Measurements from ENCODE around the gene SMAD1. TPM values are rescaled to one million over a fixed set of nuclear protein-coding genes. Genes with fewer than 3 reads are reported as not detected.
"Not testable (repeated sequence)": the region's sequence is repeated elsewhere in the genome, so short reads cannot be mapped to it uniquely, and the experiment has no call there.

Gene SMAD1
- total RNA-seq, 1 donor from 2014 or later = 12.5 TPM

DNA sequence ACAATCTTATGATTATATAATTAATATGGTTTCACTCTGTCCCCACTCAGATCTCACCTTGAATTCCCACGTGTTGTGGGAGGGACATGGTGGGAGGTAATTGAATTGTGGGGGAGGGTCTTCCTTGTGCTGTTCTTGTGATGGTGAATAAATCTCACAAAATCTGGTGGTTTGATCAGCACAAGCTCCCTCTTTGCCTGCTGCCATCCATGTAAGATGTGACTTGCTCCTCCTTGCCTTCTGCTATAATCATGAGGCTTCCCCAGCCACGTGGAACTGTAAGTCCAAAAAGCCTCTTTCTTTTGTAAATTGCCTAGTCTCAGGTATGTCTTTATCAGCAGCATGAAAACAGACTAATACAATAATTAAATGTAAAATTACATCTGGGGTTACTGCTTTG, 107.7 kb downstream of the SMAD1 start:
- intact Hi-C loops (cut with micrococcal nuclease); DNase-seq; ATAC-seq: not testable (repeated sequence)

GRCh38 chr4:145589916-145590702, 108.5 kb downstream of the SMAD1 start:
- intact Hi-C loops (cut with micrococcal nuclease) = no loop called here
- no peak for ATAC-seq

GRCh38 chr4:145602129-145602760, 120.6 kb downstream of the SMAD1 start:
- intact Hi-C loops (cut with micrococcal nuclease) = no loop called here
- ATAC-seq = no peak

More at GRCh38 chr4:145589916-145590702, 108.5 kb downstream of the SMAD1 start:
- DNase-seq = no peak

DNA sequence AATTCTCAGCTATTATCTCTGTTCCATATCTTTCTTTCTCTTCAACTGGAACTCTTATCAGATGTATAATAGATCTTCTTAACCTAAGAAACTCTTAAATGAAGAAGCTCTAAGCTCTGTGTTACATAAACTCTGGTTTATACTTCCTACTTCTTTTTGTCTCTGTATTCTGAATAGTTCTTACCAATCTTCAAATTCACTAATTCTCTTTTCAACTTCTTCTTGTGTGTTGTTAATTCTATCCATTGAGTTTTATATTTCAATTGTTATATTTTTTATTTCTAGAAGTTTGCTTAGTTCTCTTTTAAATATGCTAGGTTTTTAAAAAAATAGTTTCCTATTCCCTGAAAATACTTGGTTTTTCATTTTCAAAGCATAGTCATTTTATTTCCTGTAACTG, 124.3 kb downstream of the SMAD1 start:
- intact Hi-C loops (cut with micrococcal nuclease) = loop anchor here (5.0 kb wide), 2 partner anchors 374 to 389 kb away; no protein-coding TSS in a partner anchor
- no peak for ATAC-seq
- DNase-seq = no peak

More at GRCh38 chr4:145602129-145602760, 120.6 kb downstream of the SMAD1 start:
- DNase-seq = no peak

Other genes with a start within 250 kb of the SMAD1 start
- gene MMAA, start 137.5 kb downstream of the SMAD1 start, total RNA-seq = 8.6 TPM
- not detected for gene C4orf51, start 198.3 kb downstream of the SMAD1 start, total RNA-seq